HEK293 (cell line): ENCODE data around the gene MVB12B.

Experiments
- CTCF ChIA-PET: fragments of 350-600 bp; formaldehyde crosslinking; extraction: SDS; loops from one replicate; lab custom pipeline; 2021; ENCODE audit warnings: antibody characterized with exemption; lab: Yijun Ruan, JAX
- POLR2A ChIA-PET: fragments of 300-600 bp; formaldehyde crosslinking; extraction: SDS; loops from one replicate; lab custom pipeline; 2020; ENCODE audit warnings: antibody characterized with exemption, inconsistent platforms; lab: Yijun Ruan, JAX
- H3K27ac ChIP-seq: fragments of 200-500 bp; sonication (Bioruptor generic); 2 replicates; pipeline ENCODE4 v1.5.1; 2014; ENCODE audit warnings: low read depth, low read length, control low read depth, inconsistent platforms; ENCODE audit errors: extremely low read depth
- H3K36me3 ChIP-seq, 2 experiments: fragments of 200-500 bp in 1 of 2; sonication (Bioruptor generic) in 1 of 2; 1 replicate in 1 of 2; 2 replicates in 1 of 2; pipeline ENCODE4 v1.5.1; 2014 to 2017; ENCODE audit warnings: inconsistent platforms in 2 of 2, low read length in 2 of 2; ENCODE audit not compliant: control insufficient read depth in 2 of 2, insufficient read depth in 1 of 2
- H3K4me1 ChIP-seq: fragments of 200-500 bp; sonication (Bioruptor generic); 2 replicates; pipeline ENCODE4 v1.5.1; 2014; ENCODE audit warnings: mild to moderate bottlenecking, low read length, inconsistent platforms; ENCODE audit not compliant: control insufficient read depth, insufficient read depth
- H3K4me3 ChIP-seq: 2 replicates; pipeline ENCODE4 v1.5.1; 2011; ENCODE audit warnings: low read depth, mild to moderate bottlenecking, control low read depth, low read length, moderate library complexity
- H3K9me3 ChIP-seq: fragments of 200-500 bp; sonication (Bioruptor generic); 2 replicates; pipeline ENCODE4 v1.5.1; 2014; ENCODE audit warnings: low read depth, low read length, inconsistent platforms; ENCODE audit not compliant: control insufficient read depth, insufficient read depth
- GLI4 ChIP-seq: fragments of 450-650 bp; formaldehyde crosslinking; IDR thresholded peaks from 2 replicates; pipeline ENCODE4 v1.5.1; 2016; ENCODE audit warnings: missing biosample characterization, missing genetic modification characterization
- MYNN ChIP-seq: fragments of 450-650 bp; formaldehyde crosslinking; IDR thresholded peaks from 2 replicates; pipeline ENCODE4 v1.5.1; 2016; ENCODE audit warnings: missing biosample characterization, missing genetic modification characterization, borderline replicate concordance
- OVOL3 ChIP-seq: fragments of 450-650 bp; formaldehyde crosslinking; IDR thresholded peaks from 2 replicates; pipeline ENCODE4 v1.5.1; 2016; ENCODE audit warnings: missing biosample characterization, missing genetic modification characterization
- RBAK ChIP-seq: fragments of 450-650 bp; formaldehyde crosslinking; IDR thresholded peaks from 2 replicates; pipeline ENCODE4 v1.5.1; 2016; ENCODE audit warnings: missing biosample characterization, missing genetic modification characterization
- SALL2 ChIP-seq: fragments of 450-650 bp; formaldehyde crosslinking; IDR thresholded peaks from 2 replicates; pipeline ENCODE4 v1.5.0; 2017; ENCODE audit warnings: missing biosample characterization, mild to moderate bottlenecking, missing genetic modification characterization, borderline replicate concordance
- ZEB2 ChIP-seq: fragments of 450-650 bp; formaldehyde crosslinking; IDR thresholded peaks from 2 replicates; pipeline ENCODE4 v1.5.1; 2016; ENCODE audit warnings: missing biosample characterization, missing genetic modification characterization
- ZFHX2 ChIP-seq: fragments of 450-650 bp; formaldehyde crosslinking; conservative IDR thresholded peaks from 2 replicates; pipeline ENCODE4 v1.5.1; 2016; ENCODE audit warnings: missing biosample characterization, missing genetic modification characterization
- ZNF311 ChIP-seq: fragments of 450-650 bp; formaldehyde crosslinking; IDR thresholded peaks from 2 replicates; pipeline ENCODE4 v1.5.1; 2017; ENCODE audit warnings: missing biosample characterization, missing genetic modification characterization, borderline replicate concordance
- ZNF404 ChIP-seq: fragments of 450-650 bp; formaldehyde crosslinking; IDR thresholded peaks from 2 replicates; pipeline ENCODE4 v1.5.1; 2017; ENCODE audit warnings: missing biosample characterization, missing genetic modification characterization
- ZNF423 ChIP-seq: fragments of 450-650 bp; formaldehyde crosslinking; IDR thresholded peaks from 2 replicates; pipeline ENCODE4 v1.5.1; 2016; ENCODE audit warnings: missing biosample characterization, missing genetic modification characterization
- ZNF610 ChIP-seq: fragments of 450-650 bp; formaldehyde crosslinking; IDR thresholded peaks from 2 replicates; pipeline ENCODE4 v1.5.1; 2016; ENCODE audit warnings: missing biosample characterization, missing genetic modification characterization, borderline replicate concordance
- ZNF621 ChIP-seq: fragments of 450-650 bp; formaldehyde crosslinking; IDR thresholded peaks from 2 replicates; pipeline ENCODE4 v1.5.1; 2017; ENCODE audit warnings: missing biosample characterization, missing genetic modification characterization
- ZNF707 ChIP-seq: fragments of 450-650 bp; formaldehyde crosslinking; IDR thresholded peaks from 2 replicates; pipeline ENCODE4 v1.5.1; 2016; ENCODE audit warnings: missing biosample characterization, missing genetic modification characterization
- ZNF785 ChIP-seq: fragments of 450-650 bp; formaldehyde crosslinking; IDR thresholded peaks from 2 replicates; pipeline ENCODE4 v1.5.1; 2016; ENCODE audit warnings: missing biosample characterization, missing genetic modification characterization
- ZNF791 ChIP-seq: fragments of 450-650 bp; formaldehyde crosslinking; IDR thresholded peaks from 2 replicates; pipeline ENCODE4 v1.5.1; 2016; ENCODE audit warnings: missing biosample characterization, missing genetic modification characterization
- ZNF837 ChIP-seq: fragments of 450-650 bp; formaldehyde crosslinking; IDR thresholded peaks from 2 replicates; pipeline ENCODE4 v1.5.1; 2016; ENCODE audit warnings: missing biosample characterization, missing genetic modification characterization
- ZSCAN23 ChIP-seq: fragments of 450-650 bp; formaldehyde crosslinking; IDR thresholded peaks from 2 replicates; pipeline ENCODE4 v1.5.1; 2016; ENCODE audit warnings: missing biosample characterization, missing genetic modification characterization
- TF ChIP-seq, protein P1 (sequence below): fragments of 450-650 bp; formaldehyde crosslinking; IDR thresholded peaks from 2 replicates; pipeline ENCODE4 v1.5.1; 2016; ENCODE audit warnings: missing biosample characterization, missing genetic modification characterization
- TF ChIP-seq, protein P2 (sequence below): fragments of 450-650 bp; IDR thresholded peaks from 2 replicates; pipeline ENCODE4 v1.5.1; 2018; ENCODE audit warnings: missing biosample characterization, mild to moderate bottlenecking, missing genetic modification characterization

Gene MVB12B

GRCh38 chr9:126390923-126391322, 64.3 kb downstream of the MVB12B start:
- H3K4me1 ChIP-seq, result no peaks in the 10 kb centered on the region
- POLR2A ChIA-PET, result no interaction called here
- no peak overlapping the region for H3K4me3 ChIP-seq
- H3K27ac ChIP-seq, result no peak overlapping the region
- TF ChIP-seq ZNF404, result no peak
- TF ChIP-seq ZNF610 (tag by site-specific recombination), result no peak
- TF ChIP-seq SALL2 (tag by site-specific recombination), result no peak
- TF ChIP-seq ZNF837, result no peak
- CTCF ChIA-PET, result interaction anchor here (0.7 to 1.5 kb wide), 4 partner anchors 10 to 119 kb away, joined by 3 to 5 read pairs (median 3); no protein-coding TSS in a partner anchor
- no peaks in the 10 kb centered on the region for H3K9me3 ChIP-seq
- H3K36me3 ChIP-seq, result peaks cover 3 to 69% of the 10 kb centered on the region in 2 experiments; a peak in 2 of 3 replicates

DNA sequence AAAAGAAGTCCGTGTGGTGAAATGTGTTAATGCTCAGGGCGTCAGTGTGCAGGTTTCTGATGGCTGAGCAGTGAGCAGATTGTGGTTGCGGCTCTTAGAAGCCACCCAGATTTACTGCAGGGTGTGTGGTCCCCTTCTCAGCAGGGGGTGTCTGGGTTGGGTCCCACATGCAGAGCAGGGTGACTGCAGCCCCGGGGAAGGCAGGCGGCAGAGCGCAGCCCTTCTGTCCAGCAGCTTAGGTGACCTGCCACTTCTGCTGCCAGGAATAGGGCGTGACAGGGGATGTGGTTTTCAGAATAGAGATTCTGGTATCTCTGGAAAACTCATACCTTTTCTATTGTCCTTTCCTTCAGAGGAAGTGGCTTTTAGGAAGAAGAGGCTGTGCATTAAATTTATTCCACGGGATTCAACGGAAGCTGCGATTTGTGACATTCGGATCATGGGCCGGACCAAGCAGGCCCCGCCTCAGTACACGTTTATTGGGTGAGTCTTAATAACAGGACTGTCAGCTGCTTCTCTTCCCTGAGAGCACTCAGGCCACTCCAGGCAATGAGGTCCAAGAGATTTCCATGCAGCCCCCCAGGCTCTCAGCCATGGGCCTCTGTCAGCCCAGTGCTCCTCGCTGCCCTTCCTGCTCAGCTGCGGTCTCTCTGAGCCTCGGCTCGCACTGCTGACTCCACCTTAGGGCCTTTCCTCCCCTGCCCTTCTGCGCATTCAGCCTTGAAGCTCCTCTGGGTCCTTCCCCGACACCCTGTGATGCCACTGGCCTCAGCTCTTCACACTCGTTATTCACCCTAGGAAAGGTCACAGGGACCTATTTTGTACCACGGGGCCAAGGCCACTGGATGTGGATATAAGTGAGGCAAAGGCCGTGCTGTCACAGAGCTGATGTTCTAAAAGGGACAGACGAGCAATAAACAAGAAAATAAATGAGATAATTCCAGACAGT, 65.4 kb downstream of the MVB12B start:
- Histone ChIP-seq H3K36me3 (peaks cover 3 to 70% of the 10 kb centered on the region in 2 experiments; a peak in 2 of 3 replicates), H3K4me3 (no peak overlapping the region), H3K9me3 (no peaks in the 10 kb centered on the region), H3K4me1 (no peaks in the 10 kb centered on the region), H3K27ac (no peak overlapping the region)
- TF ChIP-seq GLI4 (tag by site-specific recombination) (no peak), OVOL3 (no peak), ZFHX2 (tag by site-specific recombination) (no peak), ZNF423 (no peak), MYNN (tag by site-specific recombination) (no peak), ZNF791 (no peak), ZSCAN23 (tag by site-specific recombination) (no peak), ZEB2 (tag by site-specific recombination) (no peak), ZNF707 (tag by site-specific recombination) (no peak), ZNF621 (tag by site-specific recombination) (no peak), ZNF785 (no peak), RBAK (no peak), ZNF311 (tag by site-specific recombination) (no peak)
- TF ChIP-seq, protein P1, sequence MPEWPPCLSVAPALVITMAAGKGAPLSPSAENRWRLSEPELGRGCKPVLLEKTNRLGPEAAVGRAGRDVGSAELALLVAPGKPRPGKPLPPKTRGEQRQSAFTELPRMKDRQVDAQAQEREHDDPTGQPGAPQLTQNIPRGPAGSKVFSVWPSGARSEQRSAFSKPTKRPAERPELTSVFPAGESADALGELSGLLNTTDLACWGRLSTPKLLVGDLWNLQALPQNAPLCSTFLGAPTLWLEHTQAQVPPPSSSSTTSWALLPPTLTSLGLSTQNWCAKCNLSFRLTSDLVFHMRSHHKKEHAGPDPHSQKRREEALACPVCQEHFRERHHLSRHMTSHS (tag by site-specific recombination), result no peak
- TF ChIP-seq, protein P2, sequence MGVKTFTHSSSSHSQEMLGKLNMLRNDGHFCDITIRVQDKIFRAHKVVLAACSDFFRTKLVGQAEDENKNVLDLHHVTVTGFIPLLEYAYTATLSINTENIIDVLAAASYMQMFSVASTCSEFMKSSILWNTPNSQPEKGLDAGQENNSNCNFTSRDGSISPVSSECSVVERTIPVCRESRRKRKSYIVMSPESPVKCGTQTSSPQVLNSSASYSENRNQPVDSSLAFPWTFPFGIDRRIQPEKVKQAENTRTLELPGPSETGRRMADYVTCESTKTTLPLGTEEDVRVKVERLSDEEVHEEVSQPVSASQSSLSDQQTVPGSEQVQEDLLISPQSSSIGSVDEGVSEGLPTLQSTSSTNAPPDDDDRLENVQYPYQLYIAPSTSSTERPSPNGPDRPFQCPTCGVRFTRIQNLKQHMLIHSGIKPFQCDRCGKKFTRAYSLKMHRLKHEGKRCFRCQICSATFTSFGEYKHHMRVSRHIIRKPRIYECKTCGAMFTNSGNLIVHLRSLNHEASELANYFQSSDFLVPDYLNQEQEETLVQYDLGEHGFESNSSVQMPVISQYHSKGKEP (tag by site-specific recombination), result no peak
- CTCF ChIA-PET, result interaction anchor here (0.7 to 2.1 kb wide), 3 partner anchors 9 to 984 kb away, joined by 3 to 11 read pairs (median 3); no protein-coding TSS in a partner anchor
- POLR2A ChIA-PET, result no interaction called here
